Lung (tissue), 16 donors: ENCODE measurements around the gene PMM1. TPM values are rescaled to one million over a fixed set of nuclear protein-coding genes. Genes with fewer than 3 reads are reported as not detected.
"Not testable (repeated sequence)": the region's sequence is repeated elsewhere in the genome, so short reads cannot be mapped to it uniquely, and the experiment has no call there.

Experiments used
- ATAC-seq: fragments of 200-7000 bp; cut with Tn5 transposase; one replicate; pipeline ENCODE4 v1.9.1; 2020; ENCODE audit warnings: moderate number of reproducible peaks; ENCODE audit not compliant: insufficient read depth, low FRiP score
- DNase-seq, 3 donors: peaks; one replicate each; pipeline ENCODE4 v3.0.0-alpha.2; 2013 to 2017
- H3K27ac ChIP-seq, 2 donors: one replicate each; pipeline ENCODE4 v1.5.1; 2013; ENCODE audit warnings: mild to moderate bottlenecking in 2 of 2, moderate library complexity in 2 of 2, control low read depth in 1 of 2, inconsistent platforms in 1 of 2, low read depth in 1 of 2, low read length in 1 of 2
- H3K27me3 ChIP-seq, 3 donors: one replicate each; pipeline ENCODE4 v1.5.1; 2013; ENCODE audit warnings: low read length in 2 of 3; ENCODE audit not compliant: control insufficient read depth in 3 of 3, insufficient read depth in 3 of 3
- H3K36me3 ChIP-seq, 4 donors: one replicate each; pipeline ENCODE4 v1.5.1; 2013; ENCODE audit warnings: low read length in 4 of 4, mild to moderate bottlenecking in 1 of 4, moderate library complexity in 1 of 4; ENCODE audit not compliant: control insufficient read depth in 4 of 4, insufficient read depth in 4 of 4
- H3K4me1 ChIP-seq, 5 donors: one replicate each; pipeline ENCODE4 v1.5.1; 2013; ENCODE audit warnings: low read length in 5 of 5, mild to moderate bottlenecking in 2 of 5, moderate library complexity in 1 of 5; ENCODE audit not compliant: control insufficient read depth in 5 of 5, insufficient read depth in 5 of 5
- H3K4me3 ChIP-seq: one replicate; pipeline ENCODE4 v1.5.1; 2013; ENCODE audit warnings: mild to moderate bottlenecking, control low read depth, moderate library complexity
- H3K9ac ChIP-seq, 2 donors: one replicate each; pipeline ENCODE4 v1.5.1; 2013; ENCODE audit warnings: low read length in 2 of 2, control low read depth in 1 of 2; ENCODE audit not compliant: insufficient read depth in 1 of 2
- H3K9me3 ChIP-seq, 4 donors: one replicate each; pipeline ENCODE4 v1.5.1; 2013; ENCODE audit warnings: low read length in 3 of 4, mild to moderate bottlenecking in 1 of 4, moderate library complexity in 1 of 4; ENCODE audit not compliant: control insufficient read depth in 4 of 4, insufficient read depth in 3 of 4
- CTCF ChIP-seq: IDR thresholded peaks from 2 replicates; pipeline ENCODE4 v1.5.1; 2012; ENCODE audit warnings: mild to moderate bottlenecking; ENCODE audit errors: control extremely low read depth, extremely low read depth
- WGBS, 2 donors: extraction: QIAGEN DNeasy Blood & Tissue Kit; methylation state at CpG; one replicate each; pipeline ENCODE4 v1.1.7; 2013; 5-methylcytosine and 5-hydroxymethylcytosine counted together
- long read RNA-seq, 5 donors: transcript quantifications; one replicate each; lab custom pipeline, GENCODE V29; 2026
- polyA plus RNA-seq, 2 donors: library from polyadenylated mRNA; stranded (reverse); fragments of 200-250 nt; gene quantifications; one replicate each; pipeline ENCODE4 v1.2.1, GENCODE V29; 2013
- total RNA-seq, 2 donors: library from RNA; depleted of rRNA in 1 of 2; stranded (reverse); fragments of >200 nt in 1 of 2; gene quantifications; one replicate each; pipeline ENCODE4 v1.2.1, GENCODE V29; 2014 to 2021
- donor health status: control.
- donor health status: control.
- donor health status: Bipolar disorder and iron deficiency.
- donor health status: healthy.
- donor health status: DM: yes; HTN: yes; CAD: no.

The PMM1 gene
- 10 to 100 TPM; 23.0 to 62.2 TPM for total RNA-seq
- polyA plus RNA-seq: 10 to 100 TPM; 32.7 to 55.3 TPM
- long read RNA-seq, donor 1, transcript PMM1-208 (7 exons, 1,405 nt): minor isoform, 5 of 50 reads
- long read RNA-seq, donor 1, transcript PMM1-201 (8 exons, 1,298 nt): major isoform, 27 of 50 reads
- long read RNA-seq, donor 1, partial matches to known transcripts: 17 of 50 reads
- long read RNA-seq, donor 1, other reads (novel, unspliced or antisense): 0 of 50 reads
- long read RNA-seq, donor 2, transcript PMM1-201 (8 exons, 1,298 nt): major isoform, 8 of 12 reads
- long read RNA-seq, donor 2, partial matches to known transcripts: 0 of 12 reads
- long read RNA-seq, donor 2, other reads (novel, unspliced or antisense): 0 of 12 reads
- long read RNA-seq, donor 3, transcript PMM1-201 (8 exons, 1,298 nt): major isoform, 13 of 14 reads
- long read RNA-seq, donor 3, partial matches to known transcripts: 0 of 14 reads
- long read RNA-seq, donor 3, other reads (novel, unspliced or antisense): 0 of 14 reads
- long read RNA-seq, donor 4, transcript PMM1-201 (8 exons, 1,298 nt): major isoform, 11 of 22 reads
- long read RNA-seq, donor 4, partial matches to known transcripts: 5 of 22 reads
- long read RNA-seq, donor 4, other reads (novel, unspliced or antisense): 0 of 22 reads
- long read RNA-seq, donor 5, transcript PMM1-201 (8 exons, 1,298 nt): major isoform, 30 of 32 reads
- long read RNA-seq, donor 5, partial matches to known transcripts: 0 of 32 reads
- long read RNA-seq, donor 5, other reads (novel, unspliced or antisense): 0 of 32 reads

- Histone ChIP-seq H3K27me3 (no peaks in the 10 kb centered on the region), H3K9ac (peak within 1 kb of the TSS; percentile 56 to 69), H3K9me3 (no peaks in the 10 kb centered on the region), H3K4me1 (peaks cover 0 to 11% (median 7%) of the 10 kb centered on the region in 5 donors), H3K36me3 (peaks cover 0 to 8% (median 5%) of the 10 kb centered on the region in 4 donors), H3K27ac (peak within 1 kb of the TSS; percentile 71 to 92), H3K4me3 (peak within 1 kb of the TSS; percentile 80)
- WGBS, 2 donors: 0 to 1% methylated on average over 61 of the region's 61 CpGs
- DNase-seq: peak; percentile 100
- TF ChIP-seq CTCF: no peak
- ATAC-seq: peak; percentile 100
Measured at GRCh38 chr22:41589391-41590241, at the start of gene PMM1. Gene PMM1, minus strand, starts transcription at chr22:41589840. Its CDS starts 35 bp downstream, at chr22:41589805.

- DNase-seq: no peak
- no peaks in the 10 kb centered on the region for H3K9me3 ChIP-seq
- H3K27ac ChIP-seq: no peak overlapping the region
- H3K27me3 ChIP-seq: no peaks in the 10 kb centered on the region
- H3K9ac ChIP-seq: no peak overlapping the region
- 77 to 93% methylated on average over 5 of the region's 5 CpGs for WGBS, 2 donors
- no peak for TF ChIP-seq CTCF
- H3K4me1 ChIP-seq: peaks cover 0 to 1% (median 0%) of the 10 kb centered on the region in 5 donors
- no peak for ATAC-seq
- H3K4me3 ChIP-seq: no peak overlapping the region
- peaks cover 29 to 68% (median 47%) of the 10 kb centered on the region in 4 donors for H3K36me3 ChIP-seq
Measured at GRCh38 chr22:41638748-41639147, 49.1 kb upstream of the PMM1 start.

- ATAC-seq: peak; percentile 80
Measured at GRCh38 chr22:41638124-41638523, 48.5 kb upstream of the PMM1 start.

GRCh38 chr22:41637623-41638022 is 48.0 kb upstream of the PMM1 start:
- H3K27me3 ChIP-seq, H3K9ac ChIP-seq, H3K4me1 ChIP-seq, H3K4me3 ChIP-seq, H3K9me3 ChIP-seq, DNase-seq: not testable (repeated sequence)
- peak; percentile 54 for ATAC-seq
- Histone ChIP-seq H3K36me3 (peaks cover 29 to 65% (median 45%) of the 10 kb centered on the region in 4 donors), H3K27ac (peak overlapping the region in 1 of 2 donors; percentile 58)
- WGBS, 2 donors: 89 to 95% methylated on average over 8 of the region's 8 CpGs

More at GRCh38 chr22:41638124-41638523, 48.5 kb upstream of the PMM1 start:
- TF ChIP-seq CTCF: no peak
- Histone ChIP-seq H3K9me3 (no peaks in the 10 kb centered on the region), H3K4me1 (peaks cover 0 to 1% (median 0%) of the 10 kb centered on the region in 5 donors), H3K4me3 (no peak overlapping the region), H3K36me3 (peaks cover 29 to 68% (median 47%) of the 10 kb centered on the region in 4 donors), H3K9ac (no peak overlapping the region), H3K27me3 (no peaks in the 10 kb centered on the region), H3K27ac (peak overlapping the region in 1 of 2 donors; percentile 64)
- DNase-seq: peak in 1 of 3 donors; percentile 25
- WGBS, 2 donors: 75 to 89% methylated on average over 5 of the region's 5 CpGs
